Superior temporal gyrus (tissue), 1 donor: ENCODE results near the gene FAM184A.
A peak's percentile ranks its signal among the peaks of the same experiment; 100 is the strongest.
"Not testable (repeated sequence)": the region's sequence is repeated elsewhere in the genome, so short reads cannot be mapped to it uniquely, and the experiment has no call there.

Experiments
- DNase-seq: peaks from one replicate; pipeline ENCODE4 v3.0.0-alpha.2; 2016; ENCODE audit errors: extremely low spot score

FAM184A gene, protein sequence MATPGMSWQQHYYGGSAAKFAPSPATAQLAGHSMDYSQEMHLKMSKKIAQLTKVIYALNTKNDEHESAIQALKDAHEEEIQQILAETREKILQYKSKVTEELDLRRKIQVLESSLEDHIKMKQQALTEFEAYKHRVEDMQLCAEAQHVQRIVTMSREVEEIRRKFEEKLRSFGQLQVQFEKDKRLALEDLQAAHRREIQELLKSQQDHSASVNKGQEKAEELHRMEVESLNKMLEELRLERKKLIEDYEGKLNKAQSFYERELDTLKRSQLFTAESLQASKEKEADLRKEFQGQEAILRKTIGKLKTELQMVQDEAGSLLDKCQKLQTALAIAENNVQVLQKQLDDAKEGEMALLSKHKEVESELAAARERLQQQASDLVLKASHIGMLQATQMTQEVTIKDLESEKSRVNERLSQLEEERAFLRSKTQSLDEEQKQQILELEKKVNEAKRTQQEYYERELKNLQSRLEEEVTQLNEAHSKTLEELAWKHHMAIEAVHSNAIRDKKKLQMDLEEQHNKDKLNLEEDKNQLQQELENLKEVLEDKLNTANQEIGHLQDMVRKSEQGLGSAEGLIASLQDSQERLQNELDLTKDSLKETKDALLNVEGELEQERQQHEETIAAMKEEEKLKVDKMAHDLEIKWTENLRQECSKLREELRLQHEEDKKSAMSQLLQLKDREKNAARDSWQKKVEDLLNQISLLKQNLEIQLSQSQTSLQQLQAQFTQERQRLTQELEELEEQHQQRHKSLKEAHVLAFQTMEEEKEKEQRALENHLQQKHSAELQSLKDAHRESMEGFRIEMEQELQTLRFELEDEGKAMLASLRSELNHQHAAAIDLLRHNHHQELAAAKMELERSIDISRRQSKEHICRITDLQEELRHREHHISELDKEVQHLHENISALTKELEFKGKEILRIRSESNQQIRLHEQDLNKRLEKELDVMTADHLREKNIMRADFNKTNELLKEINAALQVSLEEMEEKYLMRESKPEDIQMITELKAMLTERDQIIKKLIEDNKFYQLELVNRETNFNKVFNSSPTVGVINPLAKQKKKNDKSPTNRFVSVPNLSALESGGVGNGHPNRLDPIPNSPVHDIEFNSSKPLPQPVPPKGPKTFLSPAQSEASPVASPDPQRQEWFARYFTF

DNA sequence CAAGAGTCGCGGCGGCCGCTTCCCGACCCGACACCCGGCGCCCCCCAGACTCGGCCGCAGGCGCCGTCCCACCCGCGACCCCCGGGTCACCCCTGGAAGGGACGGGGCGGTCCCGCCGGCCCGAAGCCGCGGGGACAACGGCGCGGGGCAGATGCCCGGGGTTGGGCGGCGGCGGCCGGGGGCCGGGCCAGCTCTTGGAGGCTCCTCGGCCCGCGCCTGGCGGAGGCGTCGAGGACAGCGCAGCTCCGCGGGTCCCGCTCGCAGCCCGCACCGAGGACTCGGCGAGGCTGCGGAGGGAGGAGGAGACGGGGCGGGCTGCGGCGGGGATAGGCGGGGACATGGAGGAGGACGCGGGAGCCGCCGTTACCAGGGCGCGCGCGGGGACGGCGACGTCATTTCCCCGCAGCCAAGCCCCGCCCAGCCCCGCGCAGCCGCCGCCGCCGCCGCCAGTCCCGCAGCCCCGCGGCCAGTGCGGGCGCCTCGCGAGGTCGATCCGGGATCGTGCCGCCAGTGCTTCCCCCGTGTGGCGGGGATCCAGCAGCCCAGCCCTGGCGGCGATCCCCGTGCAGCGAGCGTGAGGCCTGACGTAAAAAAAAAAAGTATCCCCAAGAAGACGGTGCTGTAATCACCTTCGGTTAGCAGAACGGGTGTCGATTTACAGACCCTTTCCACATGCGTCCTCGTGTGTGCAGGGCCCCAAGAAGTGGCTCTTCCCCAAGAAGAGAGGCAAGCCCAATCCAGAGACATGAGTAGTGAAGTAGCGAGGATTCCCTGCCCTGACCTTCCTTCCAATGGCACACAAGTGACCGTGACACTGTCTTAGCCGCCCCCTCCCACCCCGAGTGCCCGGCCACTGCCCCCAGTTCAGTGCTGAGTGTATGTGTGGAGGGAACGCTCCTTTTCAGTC is at the start of gene FAM184A:
FAM184A (minus strand) TSS at position 289 of the 907 bp plus-strand sequence. CDS start 365 bp downstream, outside the sequence.
- peak; percentile 54 for DNase-seq

DNA sequence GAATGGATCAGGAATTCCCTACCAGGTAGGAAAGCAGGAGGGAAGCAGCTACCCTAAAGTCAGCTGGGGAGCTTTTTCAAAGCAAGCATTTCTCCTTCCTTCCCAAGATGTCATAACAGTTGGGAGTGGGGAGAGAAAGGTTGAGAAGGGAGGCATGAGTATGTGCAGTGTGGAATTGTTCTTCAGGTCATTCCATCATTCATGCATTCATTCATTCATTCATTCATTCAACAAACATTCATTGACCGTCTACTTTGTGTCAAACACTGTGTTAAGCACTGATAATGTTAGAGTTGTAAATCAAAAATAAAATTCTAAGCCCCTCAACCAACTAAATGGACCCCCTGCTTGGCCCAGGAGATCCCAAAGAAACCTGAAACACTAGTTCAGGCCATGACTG is 49.2 kb upstream of the FAM184A start:
- DNase-seq, result no peak

DNA sequence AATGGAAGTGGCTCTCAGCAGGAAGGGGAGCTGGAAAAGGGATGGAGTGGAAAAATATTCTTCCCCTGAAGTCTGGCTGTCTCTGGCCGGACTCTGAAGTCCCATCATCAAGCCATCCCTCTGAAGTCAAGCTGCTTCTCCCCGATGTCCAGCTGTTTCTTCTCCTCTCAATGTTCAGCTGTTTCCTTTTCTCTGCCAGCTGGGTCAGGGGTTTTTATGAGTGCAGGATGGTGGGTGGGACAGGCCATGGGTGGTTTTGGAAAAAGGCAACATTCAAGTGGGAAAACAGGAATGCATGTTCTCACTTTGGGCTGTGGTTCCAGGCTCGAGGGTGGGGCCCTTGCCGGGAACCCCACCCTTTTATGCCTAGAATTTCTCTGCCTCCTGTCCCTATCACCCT is 48.4 kb upstream of the FAM184A start:
- DNase-seq, result no peak

DNA sequence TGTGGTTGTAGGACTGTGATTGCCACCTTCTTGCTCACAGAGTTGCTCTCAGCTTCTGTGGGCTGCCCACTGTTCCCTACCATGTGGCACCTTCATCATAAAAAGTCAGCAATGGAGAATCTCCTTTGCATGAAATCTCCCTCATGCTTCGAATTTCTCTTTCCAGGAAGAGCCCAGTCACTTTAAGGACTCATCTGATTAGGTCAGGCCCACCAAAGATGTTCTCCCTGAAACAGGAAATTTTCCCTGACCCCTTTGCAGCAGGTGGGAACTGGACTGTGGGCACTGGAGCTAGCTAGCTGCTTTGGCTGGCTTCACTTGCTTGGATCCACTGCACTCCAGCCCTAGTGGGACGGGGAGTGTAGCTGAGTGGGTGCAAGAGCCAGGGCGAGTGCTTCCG is 47.7 kb upstream of the FAM184A start:
- no peak for DNase-seq

DNA sequence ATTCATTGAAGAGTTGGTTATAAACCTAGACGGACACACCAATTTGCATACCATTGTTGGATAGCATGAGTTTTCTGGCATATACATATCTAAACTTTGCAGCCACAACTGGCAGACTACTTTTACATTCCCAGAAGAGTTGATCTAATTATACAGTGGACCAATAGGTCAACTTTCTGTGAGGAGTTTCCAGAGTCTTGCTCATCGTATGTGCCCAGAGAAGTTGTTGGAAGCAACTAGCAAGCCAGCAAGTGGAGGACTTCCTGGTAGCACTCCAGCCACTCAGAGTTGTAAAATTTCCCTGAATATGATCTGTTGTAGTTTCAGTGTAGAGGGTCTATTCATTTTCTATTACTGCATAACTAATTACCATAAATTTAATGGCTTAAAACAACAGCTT is 47.1 kb upstream of the FAM184A start:
- DNase-seq, result no peak

DNA sequence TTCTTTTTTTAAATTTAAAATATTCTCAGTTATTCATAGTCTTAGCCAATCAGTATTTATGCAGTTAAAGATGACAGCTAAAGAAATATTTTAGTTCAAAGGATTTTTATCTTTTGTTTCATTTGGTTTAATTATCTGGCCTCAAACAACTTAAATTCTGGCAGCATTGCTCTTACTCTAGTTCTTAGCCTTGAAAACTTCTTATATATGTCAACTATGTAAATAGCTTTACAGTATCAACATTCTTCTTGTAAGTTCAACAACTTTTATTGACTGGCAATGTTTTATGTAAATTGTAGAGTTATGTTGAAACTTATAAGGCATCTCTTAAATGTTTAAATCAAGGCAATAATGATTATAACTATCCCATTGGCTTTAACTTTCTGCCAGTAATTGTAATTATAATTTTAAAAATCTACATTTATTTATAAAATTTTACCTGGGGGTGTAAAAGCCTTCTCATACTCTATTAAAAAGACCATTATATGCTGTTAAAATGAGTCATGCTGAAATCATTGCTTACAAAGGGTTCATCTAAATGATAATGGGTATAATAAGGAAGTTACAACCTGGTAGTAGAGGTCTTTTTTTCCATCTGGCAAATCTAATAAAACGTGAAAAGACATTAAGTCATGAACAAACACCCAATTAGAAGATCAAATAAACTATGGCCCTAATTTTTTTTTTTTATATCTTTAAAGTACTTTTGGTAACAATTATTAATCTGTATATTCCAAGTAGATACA is 45.8 kb upstream of the FAM184A start:
- no peak for DNase-seq

DNA sequence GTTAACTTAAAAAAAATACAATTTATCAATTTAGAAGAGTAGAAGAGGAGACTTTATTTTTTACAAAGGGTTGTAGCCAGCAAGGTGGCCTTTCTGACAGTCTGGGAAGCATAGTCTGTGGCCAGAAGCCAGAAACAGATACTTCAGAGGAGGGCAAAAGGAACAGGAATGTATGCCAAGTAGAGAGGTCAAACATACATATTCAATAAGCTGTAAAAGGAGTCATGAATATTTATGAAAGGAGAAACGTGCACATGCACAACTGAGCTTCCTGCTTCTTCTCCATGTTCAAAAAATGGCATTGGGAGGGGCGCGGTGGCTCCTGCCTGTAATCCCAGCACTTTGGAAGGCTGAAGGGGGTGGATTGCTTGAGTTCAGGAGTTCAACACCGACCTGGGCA is 43.9 kb upstream of the FAM184A start:
- DNase-seq, result no peak

DNA sequence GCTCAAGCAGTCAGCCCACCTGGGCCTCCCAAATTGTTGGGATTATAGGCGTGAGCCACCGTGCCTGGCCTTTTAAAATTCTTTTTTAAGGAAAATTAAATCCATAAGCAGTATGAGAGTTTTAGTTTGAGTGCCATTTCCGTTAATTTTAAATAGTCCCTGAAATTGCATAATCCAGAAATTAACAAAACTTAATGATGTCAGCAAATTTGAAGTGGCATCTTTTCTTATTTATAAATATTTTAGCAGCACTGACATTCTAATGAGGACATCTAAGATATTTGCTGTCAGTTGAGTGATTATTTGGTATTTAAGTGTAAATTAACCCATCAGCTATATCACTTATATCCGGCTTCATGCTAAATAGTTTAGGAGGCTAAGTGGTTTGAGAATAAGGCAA is 42.9 kb upstream of the FAM184A start:
- no peak for DNase-seq

DNA sequence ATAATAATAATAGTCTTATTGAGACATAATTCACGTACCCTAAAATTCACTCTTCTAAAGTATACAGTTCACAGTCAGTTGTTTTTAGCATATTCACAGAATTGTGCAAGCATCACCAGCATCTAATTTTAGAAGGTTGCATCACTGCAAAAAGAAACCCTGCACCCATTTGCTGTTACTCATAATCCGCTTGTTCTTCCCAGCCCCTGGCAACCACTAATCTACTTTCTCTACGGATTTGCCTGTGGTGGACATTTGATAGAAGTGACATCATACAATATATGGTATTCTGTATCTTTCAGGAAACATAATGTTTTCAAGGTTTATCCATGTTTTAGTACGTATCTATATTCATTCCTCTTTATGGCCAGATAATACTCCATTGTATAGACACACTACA is 41.5 kb upstream of the FAM184A start:
- DNase-seq, result no peak

DNA sequence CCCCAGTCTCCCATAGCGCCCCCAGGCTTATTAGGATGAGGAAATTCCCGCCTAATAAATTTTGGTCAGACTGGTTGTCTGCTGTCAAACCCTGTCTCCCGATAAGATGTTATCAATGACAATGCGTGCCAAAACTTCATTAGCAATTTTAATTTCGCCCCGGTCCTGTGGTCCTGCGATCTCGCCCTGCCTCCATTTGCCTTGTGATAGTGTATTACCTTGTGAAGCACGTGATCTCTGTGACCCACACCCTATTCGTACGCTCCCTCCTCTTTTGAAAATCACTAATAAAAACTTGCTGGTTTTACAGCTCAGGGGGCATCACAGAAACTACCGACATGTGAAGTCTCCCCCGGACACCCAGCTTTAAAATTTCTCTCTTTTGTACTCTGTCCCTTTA is 40.6 kb upstream of the FAM184A start:
- not testable (repeated sequence) for DNase-seq

DNA sequence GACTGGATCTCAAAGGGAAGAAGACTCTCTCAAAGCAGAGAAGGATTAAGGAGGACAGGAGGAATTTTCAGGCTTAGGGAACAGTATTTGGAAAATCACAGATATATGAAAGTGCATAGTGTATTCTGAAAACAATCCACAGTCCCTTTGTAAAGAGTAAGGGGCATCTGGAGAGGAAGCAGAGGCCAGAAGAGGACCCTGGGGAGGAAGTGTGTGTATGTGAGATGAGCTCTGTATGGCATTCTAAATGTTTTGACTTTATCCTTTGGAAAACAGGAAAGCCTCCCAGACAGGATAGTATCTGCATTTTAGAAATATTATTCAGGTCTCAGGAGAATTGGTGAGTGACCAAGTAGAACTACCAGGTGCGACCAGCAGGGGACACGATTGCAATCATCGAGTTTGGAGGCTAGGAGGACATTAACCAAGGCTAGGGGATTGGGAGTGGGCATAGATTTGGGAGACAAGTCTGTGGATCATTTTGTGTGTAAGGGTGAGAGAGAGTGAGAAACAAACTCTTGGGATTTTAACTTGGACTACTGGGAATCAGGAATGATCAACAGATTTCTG is 38.3 kb upstream of the FAM184A start:
- no peak for DNase-seq

DNA sequence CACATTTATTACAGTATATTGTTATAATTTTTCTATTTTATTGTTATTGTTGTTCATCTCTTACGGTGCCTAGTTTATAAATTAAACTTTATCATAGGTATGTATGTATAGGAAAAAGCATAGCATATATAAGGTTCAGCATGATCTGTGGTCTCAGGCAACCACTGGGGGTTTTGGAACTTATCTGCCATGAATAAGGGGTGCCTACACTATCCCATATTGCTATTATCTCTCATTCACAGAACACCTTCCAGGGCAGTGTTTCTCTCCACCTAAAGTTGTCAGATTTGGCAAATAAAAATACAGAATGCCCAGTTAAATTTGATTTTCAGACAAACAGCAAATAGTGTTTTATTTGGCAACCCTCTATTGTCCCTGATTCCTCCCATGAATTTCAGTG is 35.5 kb upstream of the FAM184A start:
- DNase-seq, result no peak

DNA sequence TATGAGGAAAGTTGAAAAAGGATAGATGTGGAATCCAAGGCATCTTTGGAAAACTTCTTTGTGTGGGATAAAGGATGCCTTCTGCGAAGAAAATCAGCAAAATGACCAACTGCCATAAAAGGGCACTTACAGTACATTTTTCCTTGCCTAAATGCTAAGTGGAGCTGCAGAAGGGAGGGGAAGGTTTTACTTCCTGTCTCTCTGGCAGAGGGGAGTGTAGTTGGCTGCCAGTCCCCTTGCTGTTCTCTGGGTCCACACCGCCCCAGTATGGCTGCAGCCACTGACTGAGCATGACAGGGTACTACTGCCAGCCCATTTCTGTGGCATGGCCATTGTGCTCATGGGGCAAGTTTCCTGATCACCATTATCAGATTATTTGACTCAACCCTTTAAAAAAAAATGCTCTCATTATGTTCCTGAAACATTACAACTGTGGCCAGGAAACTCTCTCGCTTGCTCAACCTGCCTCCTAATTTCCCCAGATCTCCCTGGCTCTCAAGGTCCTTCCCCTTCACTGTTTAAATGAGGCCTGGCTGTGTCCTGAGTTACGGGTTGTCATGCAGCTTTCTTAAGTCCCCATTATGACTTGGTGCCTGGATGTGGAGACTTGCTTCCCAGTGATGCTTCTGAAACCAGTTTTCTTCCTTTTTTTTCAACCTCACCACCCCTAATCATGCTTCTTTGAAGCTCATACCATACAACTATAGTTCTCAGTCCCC is 34.5 kb upstream of the FAM184A start:
- no peak for DNase-seq

DNA sequence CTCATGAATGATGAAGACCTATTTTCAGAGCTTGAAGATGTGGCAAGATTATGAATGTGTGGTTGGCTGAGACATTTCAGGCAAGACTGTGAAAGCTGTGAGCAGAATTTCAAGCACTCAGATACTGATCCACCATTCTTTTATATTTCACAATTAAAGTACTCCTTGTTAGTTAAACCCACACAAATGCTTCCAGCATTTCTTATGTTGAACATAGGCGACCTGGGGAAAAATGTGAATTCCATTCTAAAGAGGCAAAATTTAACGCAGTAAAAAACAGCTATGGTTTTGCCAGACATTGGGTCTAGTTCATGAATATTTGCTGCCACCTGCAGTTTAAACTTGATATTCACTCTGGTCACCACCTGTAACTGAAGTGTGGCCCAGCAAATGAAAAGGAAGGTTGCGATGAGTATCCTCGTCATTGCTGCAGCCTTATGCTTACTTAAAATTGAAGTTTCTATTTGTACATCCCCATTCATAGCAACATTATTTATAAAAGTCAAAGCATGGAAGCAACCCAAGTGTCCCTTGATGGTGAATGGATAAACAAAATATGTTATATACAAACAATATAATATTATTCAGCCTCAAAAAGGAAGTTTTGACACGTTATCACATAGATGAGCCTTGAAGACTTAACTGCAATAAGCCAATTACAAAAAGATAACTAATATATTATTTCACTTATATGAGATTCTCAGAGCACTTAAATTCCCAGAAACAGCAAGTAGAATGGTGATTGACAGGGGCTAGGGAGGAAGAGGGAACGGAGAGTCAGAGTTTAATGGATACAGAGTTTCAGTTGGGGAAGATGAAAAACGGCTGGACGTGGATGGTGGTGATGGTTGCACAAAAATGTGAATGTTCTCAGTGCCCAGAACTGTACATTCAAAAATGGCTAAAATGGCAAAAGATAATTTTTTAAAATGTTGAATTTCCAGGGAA is 32.4 kb upstream of the FAM184A start:
- DNase-seq, result peak; percentile 90

DNA sequence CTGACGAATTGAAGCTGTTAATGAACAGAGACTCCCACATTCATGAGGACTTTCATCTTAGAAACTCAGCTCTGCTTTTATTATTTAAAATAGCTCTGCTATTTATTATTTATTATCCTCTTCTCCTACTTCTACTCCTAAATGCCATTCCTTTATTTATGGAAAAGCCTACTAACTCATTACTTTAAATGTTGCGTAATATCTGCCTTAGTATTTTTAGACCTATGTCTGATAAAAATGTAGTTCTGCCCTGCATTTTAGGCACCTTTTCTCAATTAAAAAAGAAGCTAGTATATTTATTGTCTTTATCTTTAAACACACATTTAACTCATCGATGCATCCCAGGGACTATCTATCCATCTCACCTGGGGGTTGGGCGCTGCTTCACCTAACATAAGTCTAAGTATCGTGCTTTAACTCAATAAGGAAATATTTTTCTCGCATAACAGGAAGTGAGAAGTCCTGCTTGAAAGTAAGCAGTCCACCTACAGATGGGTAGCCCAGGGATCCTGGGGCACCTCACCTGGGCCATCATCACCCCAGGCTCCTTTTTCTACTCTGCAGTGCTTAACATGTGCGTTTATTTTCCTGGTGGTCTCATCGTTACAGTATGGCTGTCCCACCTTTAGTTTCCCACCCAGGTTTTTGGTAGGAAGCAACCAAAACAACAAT is 31.3 kb upstream of the FAM184A start:
- no peak for DNase-seq

DNA sequence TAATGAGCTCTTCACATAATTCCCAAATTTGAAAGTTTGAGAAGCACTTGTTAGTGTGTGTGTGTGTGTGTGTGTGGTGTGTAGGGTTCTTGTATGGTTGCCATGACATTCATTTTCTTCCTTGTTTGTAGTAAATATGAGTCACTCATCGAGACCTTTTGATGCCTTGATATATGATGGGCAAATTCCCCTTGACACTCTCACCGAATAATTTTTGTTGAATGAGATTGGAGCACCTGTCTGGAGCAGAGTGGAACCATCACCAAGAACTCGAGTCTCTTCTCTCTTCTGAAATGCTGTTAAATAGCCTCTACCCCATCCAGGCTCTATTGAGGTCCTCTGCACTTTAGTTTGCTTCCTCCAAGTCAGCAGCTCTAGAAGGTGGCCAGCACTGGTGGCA is 29.6 kb upstream of the FAM184A start:
- no peak for DNase-seq

DNA sequence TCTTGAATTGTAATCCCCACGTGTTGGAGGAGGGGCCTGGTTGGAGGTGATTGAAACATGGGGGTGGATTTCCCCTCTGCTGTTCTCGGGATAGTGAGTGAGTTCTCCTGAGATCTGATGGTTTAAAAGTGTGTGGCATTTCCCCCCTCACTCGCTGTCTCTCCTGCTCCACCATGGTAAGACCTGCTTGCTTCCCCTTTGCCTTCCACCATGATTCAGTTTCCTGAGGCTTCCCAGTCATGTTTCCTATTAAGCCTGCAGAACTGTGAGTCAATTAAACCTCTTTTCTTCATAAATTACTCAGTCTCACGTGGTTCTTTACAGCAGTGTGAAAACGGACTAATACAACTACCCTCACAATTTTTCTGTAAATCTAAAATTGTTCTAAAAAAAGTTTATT is 26.8 kb upstream of the FAM184A start:
- DNase-seq, result no peak

DNA sequence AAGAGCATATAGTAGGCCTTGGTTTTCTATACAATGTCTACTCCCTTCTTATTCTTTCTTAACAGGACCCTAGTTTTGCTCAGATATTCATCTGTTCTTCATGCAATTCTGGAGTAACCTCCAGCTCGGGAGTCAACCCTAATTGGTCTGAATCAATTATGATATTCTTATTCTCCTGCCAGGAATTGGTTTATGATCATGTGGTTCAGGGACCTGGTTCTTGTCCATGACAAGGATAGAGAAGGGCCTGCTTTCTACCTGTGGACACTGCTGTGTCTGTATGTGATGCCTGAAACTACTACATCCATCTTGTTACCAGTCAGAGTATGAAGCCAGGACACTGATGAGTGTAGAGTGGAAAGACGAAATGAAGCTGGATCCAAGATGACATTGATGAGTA is 24.4 kb upstream of the FAM184A start:
- DNase-seq, result no peak
